Osteocyte (in vitro differentiated cells): Measurements from ENCODE around the gene STXBP2. TPM values are rescaled to one million over a fixed set of nuclear protein-coding genes. Genes with fewer than 3 reads are reported as not detected.

ENCODE experiments used
- DNase-seq: peaks from one replicate; pipeline ENCODE4 v3.0.0; 2021; ENCODE audit warnings: mixed read lengths; ENCODE audit not compliant: unreplicated experiment; ENCODE audit errors: extremely low spot score
- H3K27ac Mint-ChIP-seq: one replicate; pipeline ENCODE4 v1.8.0; 2021; ENCODE audit warnings: mild to moderate bottlenecking, mixed read lengths; ENCODE audit not compliant: unreplicated experiment
- H3K27me3 Mint-ChIP-seq: one replicate; pipeline ENCODE4 v1.8.0; 2021; ENCODE audit warnings: mixed read lengths; ENCODE audit not compliant: unreplicated experiment
- H3K36me3 Mint-ChIP-seq: one replicate; pipeline ENCODE4 v1.8.0; 2021; ENCODE audit warnings: mixed read lengths; ENCODE audit not compliant: unreplicated experiment
- H3K4me1 Mint-ChIP-seq: one replicate; pipeline ENCODE4 v1.8.0; 2021; ENCODE audit warnings: mixed read lengths; ENCODE audit not compliant: unreplicated experiment
- H3K4me3 Mint-ChIP-seq: one replicate; pipeline ENCODE4 v1.8.0; 2021; ENCODE audit warnings: mild to moderate bottlenecking, moderate library complexity, mixed read lengths; ENCODE audit not compliant: unreplicated experiment
- H3K9me3 Mint-ChIP-seq: one replicate; pipeline ENCODE4 v1.8.0; 2021; ENCODE audit warnings: mixed read lengths; ENCODE audit not compliant: unreplicated experiment
- total RNA-seq: library from RNA; stranded (reverse); gene quantifications from 2 replicates; pipeline ENCODE4 v1.2.1, GENCODE V29; 2021
- TF ChIP-seq, protein P1 (sequence below): fragments of 200-600 bp; sonication (generic); IDR thresholded peaks from 2 replicates; pipeline ENCODE4 v1.5.0; 2021; ENCODE audit warnings: antibody characterized with exemption, mild to moderate bottlenecking, moderate library complexity

The STXBP2 gene
- total RNA-seq, 1 donor from 2014 or later: 13.6 TPM

DNA sequence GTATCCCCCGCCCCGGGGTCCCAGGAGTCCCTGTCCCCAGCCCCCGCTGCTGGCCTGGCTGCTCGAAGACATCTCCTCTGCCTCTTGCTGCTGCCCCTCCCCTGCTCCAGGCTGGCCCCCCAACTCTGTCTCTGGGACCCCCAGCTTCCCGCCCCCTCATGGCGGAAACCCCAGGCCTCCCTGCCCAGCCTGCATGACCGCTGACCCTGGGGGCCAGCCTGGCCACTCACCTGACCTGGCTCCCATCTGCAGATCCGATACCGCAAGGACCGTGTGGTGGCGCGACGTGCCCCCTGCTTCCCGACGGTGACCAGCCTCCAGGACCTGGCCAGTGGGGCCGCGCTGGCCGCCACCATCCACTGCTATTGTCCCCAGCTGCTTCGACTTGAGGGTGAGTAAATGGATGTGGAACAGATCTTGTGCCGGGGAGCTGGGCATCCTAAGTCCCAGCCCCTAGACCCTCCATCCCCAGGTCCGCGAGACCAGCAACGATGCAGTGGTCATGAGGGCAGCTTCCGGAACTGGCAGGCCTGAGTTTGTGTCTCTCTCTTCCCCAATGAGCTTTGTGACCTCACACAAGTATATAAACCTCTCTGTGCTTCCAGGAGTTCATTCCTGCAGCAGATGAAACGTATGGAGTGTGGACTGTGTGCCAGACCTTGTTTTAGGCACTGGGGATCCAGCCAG, 28.9 kb upstream of the STXBP2 start:
- no peak for DNase-seq
- Mint-ChIP-seq H3K9me3 (no peaks in the 10 kb centered on the region), H3K27ac (no peak overlapping the region), H3K4me1 (no peaks in the 10 kb centered on the region), H3K4me3 (no peak overlapping the region), H3K27me3 (no peaks in the 10 kb centered on the region), H3K36me3 (no peaks in the 10 kb centered on the region)
- TF ChIP-seq, protein P1, sequence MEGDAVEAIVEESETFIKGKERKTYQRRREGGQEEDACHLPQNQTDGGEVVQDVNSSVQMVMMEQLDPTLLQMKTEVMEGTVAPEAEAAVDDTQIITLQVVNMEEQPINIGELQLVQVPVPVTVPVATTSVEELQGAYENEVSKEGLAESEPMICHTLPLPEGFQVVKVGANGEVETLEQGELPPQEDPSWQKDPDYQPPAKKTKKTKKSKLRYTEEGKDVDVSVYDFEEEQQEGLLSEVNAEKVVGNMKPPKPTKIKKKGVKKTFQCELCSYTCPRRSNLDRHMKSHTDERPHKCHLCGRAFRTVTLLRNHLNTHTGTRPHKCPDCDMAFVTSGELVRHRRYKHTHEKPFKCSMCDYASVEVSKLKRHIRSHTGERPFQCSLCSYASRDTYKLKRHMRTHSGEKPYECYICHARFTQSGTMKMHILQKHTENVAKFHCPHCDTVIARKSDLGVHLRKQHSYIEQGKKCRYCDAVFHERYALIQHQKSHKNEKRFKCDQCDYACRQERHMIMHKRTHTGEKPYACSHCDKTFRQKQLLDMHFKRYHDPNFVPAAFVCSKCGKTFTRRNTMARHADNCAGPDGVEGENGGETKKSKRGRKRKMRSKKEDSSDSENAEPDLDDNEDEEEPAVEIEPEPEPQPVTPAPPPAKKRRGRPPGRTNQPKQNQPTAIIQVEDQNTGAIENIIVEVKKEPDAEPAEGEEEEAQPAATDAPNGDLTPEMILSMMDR: no peak

DNA sequence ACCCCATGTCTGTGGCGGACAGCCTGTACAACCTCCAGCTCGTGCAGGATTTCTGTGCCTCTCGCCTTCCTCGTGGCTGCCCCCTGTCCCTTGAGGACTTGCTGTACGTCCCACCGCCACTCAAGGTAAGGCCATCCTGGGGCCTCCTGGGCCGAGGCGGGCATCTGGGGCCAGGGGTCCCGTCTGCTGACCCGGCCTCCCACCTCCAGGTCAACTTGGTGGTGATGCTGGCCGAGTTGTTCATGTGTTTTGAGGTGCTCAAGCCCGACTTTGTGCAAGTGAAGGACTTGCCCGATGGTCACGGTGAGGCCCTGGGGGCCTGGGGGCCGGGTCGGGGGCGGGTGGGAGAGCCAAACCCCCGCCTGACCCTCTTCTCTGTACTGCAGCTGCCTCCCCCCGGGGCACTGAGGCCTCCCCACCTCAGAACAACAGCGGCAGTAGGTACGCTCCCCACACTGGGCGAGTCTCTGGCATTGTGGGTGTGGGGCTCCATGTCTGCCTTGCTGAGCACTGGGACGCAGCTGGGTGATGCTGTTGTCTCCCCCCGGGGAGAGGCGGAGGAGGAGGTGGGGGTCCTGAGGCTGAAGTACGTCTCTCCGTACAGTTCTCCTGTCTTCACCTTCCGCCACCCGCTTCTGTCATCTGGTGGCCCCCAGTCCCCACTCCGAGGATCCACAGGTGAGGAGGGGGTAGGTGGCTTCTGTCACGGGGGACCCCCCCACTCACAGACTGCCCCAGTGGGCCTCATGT, 26.2 kb upstream of the STXBP2 start:
- H3K27me3 Mint-ChIP-seq: no peaks in the 10 kb centered on the region
- TF ChIP-seq, protein P1: no peak

DNA sequence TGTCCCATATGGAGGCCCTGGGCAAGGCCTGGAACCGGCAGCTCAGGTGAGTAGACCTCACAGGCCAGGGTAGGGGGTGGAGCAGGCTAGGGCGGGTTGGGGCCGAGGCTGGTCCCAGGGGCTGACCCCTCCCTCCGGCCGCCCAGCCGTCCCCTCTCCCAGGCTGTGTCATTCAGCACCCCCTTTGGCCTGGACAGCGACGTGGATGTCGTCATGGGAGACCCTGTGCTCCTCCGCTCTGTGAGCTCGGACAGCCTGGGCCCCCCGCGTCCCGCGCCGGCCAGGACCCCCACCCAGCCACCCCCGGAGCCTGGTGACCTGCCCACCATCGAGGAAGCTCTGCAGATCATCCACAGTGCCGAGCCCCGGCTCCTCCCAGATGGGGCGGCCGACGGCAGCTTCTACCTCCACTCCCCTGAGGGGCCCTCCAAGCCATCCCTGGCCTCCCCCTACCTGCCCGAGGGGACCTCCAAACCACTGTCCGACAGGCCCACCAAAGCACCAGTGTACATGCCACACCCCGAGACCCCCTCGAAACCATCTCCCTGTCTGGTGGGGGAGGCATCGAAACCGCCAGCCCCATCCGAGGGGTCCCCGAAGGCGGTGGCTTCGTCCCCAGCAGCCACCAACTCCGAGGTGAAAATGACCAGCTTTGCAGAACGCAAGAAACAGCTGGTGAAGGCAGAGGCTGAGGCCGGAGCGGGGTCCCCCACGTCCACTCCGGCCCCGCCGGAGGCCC, 25.2 kb upstream of the STXBP2 start:
- Mint-ChIP-seq H3K27ac (no peak overlapping the region), H3K27me3 (no peaks in the 10 kb centered on the region), H3K4me3 (no peak overlapping the region), H3K36me3 (no peaks in the 10 kb centered on the region), H3K9me3 (no peaks in the 10 kb centered on the region), H3K4me1 (no peaks in the 10 kb centered on the region)
- DNase-seq: no peak
- TF ChIP-seq, protein P1: no peak

More for the DNA sequence above, 26.2 kb upstream of the STXBP2 start:
- Mint-ChIP-seq H3K9me3 (no peaks in the 10 kb centered on the region), H3K4me1 (no peaks in the 10 kb centered on the region), H3K27ac (no peak overlapping the region), H3K4me3 (no peak overlapping the region), H3K36me3 (no peaks in the 10 kb centered on the region)
- no peak for DNase-seq

DNA sequence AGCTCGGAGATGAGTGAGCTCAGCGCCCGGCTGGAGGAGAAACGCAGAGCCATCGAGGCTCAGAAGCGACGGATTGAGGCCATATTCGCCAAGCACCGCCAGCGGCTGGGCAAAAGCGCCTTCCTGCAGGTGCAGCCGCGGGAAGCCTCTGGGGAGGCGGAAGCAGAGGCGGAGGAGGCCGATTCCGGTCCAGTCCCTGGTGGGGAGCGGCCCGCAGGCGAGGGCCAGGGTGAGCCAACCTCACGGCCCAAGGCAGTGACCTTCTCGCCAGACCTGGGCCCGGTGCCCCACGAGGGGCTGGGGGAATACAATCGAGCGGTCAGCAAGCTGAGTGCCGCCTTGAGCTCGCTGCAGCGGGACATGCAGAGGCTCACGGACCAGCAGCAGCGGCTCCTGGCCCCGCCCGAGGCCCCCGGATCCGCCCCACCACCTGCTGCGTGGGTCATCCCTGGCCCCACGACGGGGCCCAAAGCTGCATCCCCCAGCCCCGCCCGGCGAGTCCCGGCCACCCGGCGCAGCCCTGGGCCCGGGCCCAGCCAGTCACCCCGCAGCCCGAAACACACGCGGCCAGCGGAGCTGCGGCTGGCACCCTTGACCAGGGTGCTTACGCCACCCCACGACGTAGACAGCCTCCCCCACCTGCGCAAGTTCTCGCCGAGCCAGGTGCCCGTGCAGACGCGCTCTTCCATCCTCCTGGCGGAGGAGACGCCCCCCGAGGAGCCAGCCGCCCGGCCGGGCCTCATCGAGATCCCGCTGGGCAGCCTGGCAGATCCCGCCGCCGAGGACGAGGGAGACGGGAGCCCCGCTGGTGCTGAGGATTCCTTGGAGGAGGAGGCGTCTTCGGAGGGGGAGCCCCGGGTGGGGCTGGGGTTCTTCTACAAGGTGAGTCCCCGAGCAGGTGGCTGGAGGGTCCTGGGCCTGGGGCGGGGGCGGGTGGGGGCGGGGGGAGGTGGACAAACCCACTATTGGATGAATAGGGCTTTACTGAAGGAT, 24.3 kb upstream of the STXBP2 start:
- no peaks in the 10 kb centered on the region for H3K27me3 Mint-ChIP-seq
- no peaks in the 10 kb centered on the region for H3K4me1 Mint-ChIP-seq
- no peaks in the 10 kb centered on the region for H3K36me3 Mint-ChIP-seq
- no peaks in the 10 kb centered on the region for H3K9me3 Mint-ChIP-seq
- no peak for DNase-seq
- TF ChIP-seq, protein P1: no peak
- H3K27ac Mint-ChIP-seq: no peak overlapping the region
- no peak overlapping the region for H3K4me3 Mint-ChIP-seq
